Measurements from ENCODE around the gene TRAPPC3L.

TRAPPC3L gene

DNA sequence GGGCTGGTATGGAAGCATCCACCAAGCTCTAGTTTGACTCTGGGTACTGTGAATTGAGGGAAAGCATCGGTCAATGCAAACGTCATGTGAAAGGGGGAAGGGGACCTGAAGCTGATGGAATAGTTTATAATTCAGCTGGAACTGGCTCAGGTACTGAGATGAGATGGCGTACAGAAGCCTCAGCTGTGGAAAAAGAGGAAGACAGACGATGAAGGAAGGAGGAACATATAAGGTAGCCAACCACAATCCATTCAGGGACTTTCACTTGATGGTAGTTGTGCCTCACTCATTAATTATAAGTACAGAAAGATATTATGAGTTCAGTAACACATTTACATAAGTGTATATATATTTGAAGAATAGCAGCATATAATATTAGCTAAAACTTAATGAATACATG is 31.4 kb downstream of the TRAPPC3L start:
- TF ChIP-seq GATA3 (IDR thresholded peaks at IDR 0.05; ENCODE audit: low read depth, low read length): no peak
- no peak for TF ChIP-seq GATA2 (IDR thresholded peaks at IDR 0.05; ENCODE audit: low read depth, low read length)

DNA sequence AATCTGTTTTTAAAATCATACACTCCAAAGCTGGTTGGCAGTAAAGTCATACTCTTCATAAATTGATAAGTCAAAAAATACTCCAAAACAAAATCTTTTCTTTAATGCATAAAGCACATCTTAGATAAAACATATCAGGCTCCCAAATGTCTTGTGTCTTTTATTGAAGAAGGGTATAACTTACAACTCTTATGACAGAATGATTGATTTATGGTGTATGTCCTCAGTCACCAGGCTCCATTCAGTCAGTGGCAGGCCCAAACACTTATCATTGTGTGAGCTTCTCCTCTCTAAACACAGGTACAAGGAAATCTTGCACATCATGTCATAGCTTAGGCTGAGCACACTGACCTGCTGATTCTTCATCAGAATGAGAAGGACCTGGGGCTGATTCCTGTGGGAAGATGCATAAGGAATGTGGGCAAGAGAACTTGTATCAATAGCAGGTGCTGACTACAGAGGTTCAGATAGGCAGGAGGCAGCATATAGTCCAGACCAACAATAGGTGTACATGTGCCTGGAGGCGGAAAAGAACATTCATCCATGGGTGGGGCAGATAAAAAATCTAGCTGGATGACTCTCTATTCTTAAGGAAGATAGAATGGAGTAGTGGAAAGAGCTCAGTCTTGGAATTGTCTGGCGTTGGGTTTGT is 32.1 kb downstream of the TRAPPC3L start:
- TF ChIP-seq GATA3 (IDR thresholded peaks at IDR 0.05; ENCODE audit: low read depth, low read length): no peak
- TF ChIP-seq GATA2 (IDR thresholded peaks at IDR 0.05; ENCODE audit: low read depth, low read length): no peak

DNA sequence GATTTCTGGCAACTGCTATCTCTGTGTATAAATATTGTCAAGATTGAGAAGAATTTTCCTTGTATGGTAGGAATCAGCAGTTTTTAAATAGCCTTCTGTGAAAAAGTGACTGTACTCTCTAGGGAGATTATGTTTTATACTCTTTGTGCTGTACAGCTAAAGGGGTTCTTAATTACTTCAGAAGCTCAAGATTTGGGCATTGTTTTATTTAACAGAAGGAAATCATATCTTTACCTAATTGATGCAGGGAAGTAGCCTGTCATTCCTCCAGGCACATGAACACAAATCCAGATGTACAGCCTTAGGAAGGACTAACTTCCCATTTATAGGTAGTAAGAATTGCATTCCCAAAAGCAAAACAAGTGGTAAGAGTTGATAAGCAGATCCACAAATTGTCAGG is 32.8 kb downstream of the TRAPPC3L start:
- TF ChIP-seq GATA3 (IDR thresholded peaks at IDR 0.05; ENCODE audit: low read depth, low read length): no peak
- TF ChIP-seq GATA2 (IDR thresholded peaks at IDR 0.05; ENCODE audit: low read depth, low read length): no peak

DNA sequence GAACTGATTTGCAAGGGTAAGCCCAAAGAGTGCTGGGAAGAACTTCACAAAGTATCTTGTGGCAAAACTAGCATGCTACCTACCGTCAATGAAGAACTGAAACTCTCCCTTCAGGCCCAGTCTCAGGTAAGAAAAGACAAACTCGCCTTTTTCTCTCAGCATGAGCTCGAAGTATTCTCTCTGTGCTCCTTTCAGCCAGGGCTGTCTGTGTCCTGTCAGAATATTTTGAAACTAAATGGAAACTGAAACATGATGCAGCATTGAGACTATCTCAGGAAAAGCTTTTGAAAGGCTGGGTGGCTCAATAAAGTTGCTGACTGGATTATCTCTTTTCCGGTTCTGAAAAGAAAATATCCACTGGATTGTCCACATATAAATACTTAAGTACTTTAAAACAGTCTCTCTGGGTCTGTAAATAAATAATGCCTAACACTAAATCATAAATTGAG is 33.3 kb downstream of the TRAPPC3L start:
- no peak for TF ChIP-seq GATA3 (IDR thresholded peaks at IDR 0.05; ENCODE audit: low read depth, low read length)

DNA sequence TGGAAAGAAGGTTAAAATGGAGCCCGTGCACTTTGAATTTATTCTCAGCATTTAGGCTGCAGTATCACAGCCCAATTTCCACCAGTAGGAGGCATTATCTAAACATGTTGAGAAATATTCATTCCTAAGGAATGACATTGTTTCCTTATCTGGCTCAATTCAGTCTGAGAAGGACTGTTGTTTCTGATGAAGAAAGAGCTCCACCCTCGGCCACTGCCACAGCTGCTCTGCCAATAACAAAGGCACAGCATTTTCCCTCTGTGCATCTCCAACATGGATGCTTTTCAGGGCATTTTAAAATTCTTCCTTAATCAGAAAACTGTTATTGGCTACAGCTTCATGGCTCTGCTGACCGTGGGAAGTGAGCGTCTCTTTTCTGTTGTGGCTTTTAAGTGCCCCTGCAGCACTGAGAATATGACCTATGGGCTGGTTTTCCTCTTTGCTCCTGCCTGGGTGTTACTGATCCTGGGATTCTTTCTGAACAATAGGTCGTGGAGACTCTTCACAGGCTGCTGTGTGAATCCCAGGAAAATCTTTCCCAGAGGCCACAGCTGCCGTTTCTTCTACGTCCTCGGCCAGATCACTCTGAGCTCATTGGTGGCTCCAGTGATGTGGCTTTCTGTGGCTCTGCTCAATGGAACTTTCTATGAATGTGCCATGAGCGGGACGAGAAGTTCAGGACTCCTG is 33.9 kb downstream of the TRAPPC3L start, which contains the start of gene CALHM5:
TSS of gene CALHM5 (plus strand) at position 216 of the 687 bp plus-strand sequence. CDS start at position 274, 58 bp downstream.
- TF ChIP-seq GATA3 (IDR thresholded peaks at IDR 0.05; ENCODE audit: low read depth, low read length) (no peak), GATA2 (IDR thresholded peaks at IDR 0.05; ENCODE audit: low read depth, low read length) (no peak)

DNA sequence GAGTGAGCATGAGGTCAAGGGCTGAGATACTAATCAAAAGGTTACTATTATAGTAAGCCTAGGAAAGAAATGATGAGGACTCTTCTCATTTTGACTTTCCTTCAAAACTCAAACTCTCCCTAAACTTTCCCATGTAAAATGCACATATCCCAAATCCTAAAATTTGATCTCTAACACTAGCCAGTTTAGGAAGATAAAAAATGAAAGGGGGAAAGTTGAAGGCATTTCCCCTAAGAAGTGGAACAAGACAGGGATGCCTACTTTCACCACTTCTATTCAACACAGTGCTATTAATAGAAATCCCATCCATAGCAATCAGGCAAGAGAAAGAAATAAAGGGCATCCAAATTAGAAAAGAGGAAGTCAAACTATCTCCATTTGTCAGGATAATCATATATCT is 37.0 kb downstream of the TRAPPC3L start:
- TF ChIP-seq GATA2 (IDR thresholded peaks at IDR 0.05; ENCODE audit: low read depth, low read length) (no peak), GATA3 (IDR thresholded peaks at IDR 0.05; ENCODE audit: low read depth, low read length) (no peak)

DNA sequence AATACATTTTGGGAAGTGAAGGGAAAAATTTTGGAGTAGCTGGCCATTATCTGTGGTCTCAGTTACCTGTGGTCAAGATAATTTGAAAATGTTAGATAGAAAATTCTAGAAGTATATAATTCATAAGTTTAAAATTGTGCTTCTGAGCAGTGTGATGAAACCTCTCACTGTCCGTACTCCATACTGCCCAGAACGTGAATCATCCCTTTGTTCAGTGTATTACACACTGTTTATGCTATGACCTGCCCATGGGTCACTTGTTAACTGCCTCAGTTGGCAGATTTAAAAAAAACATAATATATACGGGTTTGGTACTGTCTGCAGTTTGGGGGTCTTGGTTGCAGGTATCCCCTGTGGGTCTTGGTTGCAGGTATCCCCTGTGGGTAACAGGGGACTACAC is 38.2 kb downstream of the TRAPPC3L start:
- TF ChIP-seq GATA2 (IDR thresholded peaks at IDR 0.05; ENCODE audit: low read depth, low read length) (no peak), GATA3 (IDR thresholded peaks at IDR 0.05; ENCODE audit: low read depth, low read length) (no peak)

DNA sequence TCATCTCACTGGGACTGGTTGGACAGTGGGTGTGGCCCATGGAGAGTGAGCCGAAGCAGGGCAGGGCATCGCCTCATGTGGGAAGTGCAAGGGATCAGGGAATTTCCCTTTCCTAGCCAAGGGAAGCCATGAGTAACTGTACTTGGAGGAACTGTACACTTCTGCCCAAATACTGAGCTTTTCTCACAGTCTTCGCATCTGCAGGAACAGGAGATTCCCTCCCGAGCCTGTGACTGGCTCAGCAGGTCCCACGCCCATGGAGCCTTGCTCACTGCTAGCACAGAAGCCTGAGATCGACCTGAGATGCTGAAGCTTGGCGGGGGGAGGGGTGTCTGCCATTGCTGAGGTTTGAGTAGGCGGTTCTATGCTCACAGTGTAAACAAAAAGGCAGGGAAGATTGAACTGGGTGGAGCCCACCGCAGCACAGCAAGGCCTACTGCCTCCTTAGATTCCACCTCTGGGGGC is 44.5 kb downstream of the TRAPPC3L start:
- TF ChIP-seq GATA3 (IDR thresholded peaks at IDR 0.05; ENCODE audit: low read depth, low read length): no peak
- no peak for TF ChIP-seq GATA2 (IDR thresholded peaks at IDR 0.05; ENCODE audit: low read depth, low read length)

DNA sequence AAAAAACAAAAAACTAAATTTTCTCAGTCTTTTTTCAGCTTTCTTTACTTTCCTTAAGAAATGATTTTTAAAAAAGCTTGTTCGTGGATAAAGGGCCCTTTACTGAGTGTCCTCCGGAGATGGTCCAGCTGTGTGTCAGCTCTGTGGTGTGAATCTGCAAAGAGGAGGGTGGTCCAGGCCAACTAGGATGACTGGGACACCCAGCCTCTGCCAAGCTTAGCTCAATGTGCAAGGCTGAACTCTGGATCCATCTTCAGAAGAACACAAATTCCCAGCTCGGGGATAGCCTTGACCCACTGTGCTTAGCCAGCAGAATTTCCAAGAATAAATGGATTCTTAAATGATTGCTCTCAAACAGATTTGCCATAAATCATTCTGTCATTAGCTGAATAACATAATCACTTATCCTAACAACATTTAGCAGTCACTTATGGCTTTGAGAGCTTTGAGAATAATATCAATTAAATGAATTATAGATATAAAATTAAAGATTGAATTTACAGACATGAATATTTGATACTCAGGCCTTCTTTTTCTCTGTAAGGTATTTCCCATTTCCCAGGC is 48.3 kb downstream of the TRAPPC3L start:
- TF ChIP-seq GATA2 (IDR thresholded peaks at IDR 0.05; ENCODE audit: low read depth, low read length): no peak

DNA sequence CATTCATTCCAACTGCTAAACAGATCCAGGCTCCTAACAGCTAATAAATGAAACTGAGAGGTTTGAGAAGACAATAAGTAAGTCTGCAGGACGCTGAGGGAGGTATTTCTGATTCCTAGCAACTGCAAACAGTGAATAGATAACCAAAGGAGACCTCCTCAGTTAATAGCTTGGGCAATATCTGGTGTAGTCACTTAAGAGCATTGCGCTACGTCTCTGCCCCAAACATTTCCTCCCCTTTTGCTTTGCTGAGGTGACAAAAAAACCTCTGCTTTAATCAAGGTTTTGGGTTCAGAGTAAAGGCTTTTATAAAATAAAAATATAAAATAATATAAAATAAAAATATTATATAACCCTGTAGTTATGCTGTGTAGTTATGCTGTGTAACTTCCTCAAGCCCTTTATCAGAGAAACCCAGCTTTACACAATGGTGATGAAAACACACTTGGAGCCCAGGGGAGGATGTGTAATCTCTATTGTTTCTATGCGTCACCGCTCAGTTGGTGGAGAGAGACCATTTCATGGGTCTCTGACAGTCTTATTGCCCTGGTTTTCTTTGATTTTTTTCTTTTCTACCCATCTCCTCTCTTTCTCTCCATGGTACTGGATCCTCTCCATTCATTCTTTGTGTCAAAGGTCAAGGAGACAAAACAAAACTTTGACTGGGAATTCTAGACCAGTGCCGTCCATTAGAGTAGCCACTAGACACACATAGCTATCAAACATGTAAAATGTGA is 53.0 kb downstream of the TRAPPC3L start:
- TF ChIP-seq GATA2 (IDR thresholded peaks at IDR 0.05; ENCODE audit: low read depth, low read length) (no peak), GATA3 (IDR thresholded peaks at IDR 0.05; ENCODE audit: low read depth, low read length) (no peak)

DNA sequence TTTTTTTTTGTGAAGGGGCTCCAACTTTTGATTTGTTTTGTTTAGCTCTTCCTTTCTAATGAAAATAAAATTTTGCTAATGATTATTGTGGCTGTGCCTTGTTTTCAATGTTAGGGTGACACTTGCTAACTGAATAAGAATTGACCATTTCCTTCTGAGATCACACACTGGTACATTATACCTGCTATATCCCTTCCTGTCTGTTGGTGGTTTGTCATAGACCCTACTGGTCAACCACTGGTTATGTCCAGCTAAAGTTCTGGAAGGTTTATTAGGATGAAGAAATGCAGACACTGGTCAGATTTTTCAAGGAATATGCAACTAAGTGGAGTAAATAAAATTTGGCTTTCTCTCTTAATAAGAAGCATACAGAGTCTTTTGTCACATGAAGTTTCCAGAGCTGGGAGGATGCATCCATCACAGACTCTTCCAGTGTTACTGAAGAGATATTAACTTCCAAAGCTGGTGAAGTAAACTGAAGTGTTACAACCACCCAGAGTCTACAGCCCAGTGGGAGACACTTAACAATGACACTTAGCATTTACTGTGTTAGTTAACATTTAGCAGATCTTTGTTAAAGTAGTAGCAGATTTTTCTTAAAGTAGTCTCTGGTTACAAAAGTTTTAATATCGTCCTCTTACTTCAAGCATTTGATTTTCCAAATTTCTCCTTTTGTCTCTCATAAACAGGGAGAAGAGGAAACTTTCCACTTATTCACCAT is 53.7 kb downstream of the TRAPPC3L start:
- TF ChIP-seq GATA3 (IDR thresholded peaks at IDR 0.05; ENCODE audit: low read depth, low read length) (no peak), GATA2 (IDR thresholded peaks at IDR 0.05; ENCODE audit: low read depth, low read length) (no peak)

DNA sequence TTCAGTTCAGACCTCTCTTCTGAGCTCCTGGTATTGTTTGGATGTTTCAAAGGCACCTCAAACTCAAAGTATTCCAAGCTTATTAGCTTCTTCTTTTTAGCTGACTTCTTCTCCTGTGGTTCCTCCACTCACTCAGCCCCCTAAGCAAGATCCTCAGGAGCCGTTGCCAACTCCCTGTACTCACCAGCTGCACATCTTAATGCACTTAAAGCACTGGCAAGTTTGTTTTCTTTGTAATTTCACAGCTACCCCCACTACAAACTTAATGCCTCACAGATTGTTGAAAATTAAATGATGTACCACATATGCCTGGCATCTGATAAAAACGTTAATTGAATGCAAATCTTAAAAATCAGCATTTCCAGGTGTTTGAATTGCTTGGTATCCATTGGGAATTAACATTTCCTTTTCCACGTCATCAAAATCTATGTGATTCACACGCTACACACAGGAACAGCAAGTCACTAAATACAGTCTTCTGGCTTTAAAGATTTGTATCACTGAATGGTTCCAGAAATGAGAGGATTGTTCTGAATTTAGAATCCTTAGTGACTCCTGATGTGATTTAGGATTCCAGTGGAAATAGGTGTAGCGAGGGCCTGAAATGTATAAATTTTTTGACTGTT is 59.8 kb downstream of the TRAPPC3L start:
- TF ChIP-seq GATA2 (IDR thresholded peaks at IDR 0.05; ENCODE audit: low read depth, low read length) (no peak), GATA3 (IDR thresholded peaks at IDR 0.05; ENCODE audit: low read depth, low read length) (no peak)

DNA sequence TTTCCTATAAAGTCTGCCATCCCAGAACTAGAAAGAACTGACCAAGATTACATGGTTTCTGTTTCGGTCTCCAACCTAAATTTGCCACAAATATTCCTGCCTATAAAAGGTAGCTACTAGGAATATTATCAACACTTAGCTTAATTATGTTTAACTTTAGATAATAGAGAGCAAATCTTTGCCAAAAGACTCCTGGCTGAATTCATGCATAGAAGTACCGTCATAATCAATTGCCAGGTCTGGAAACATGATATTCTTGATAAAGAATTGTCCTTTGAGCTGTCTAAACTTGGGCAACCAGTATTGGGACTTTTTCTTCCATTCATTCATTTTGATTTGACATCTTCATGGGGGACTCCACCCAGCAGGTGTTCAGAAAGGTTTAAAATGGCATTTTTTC is 61.9 kb downstream of the TRAPPC3L start:
- TF ChIP-seq GATA3 (IDR thresholded peaks at IDR 0.05; ENCODE audit: low read depth, low read length): no peak
- TF ChIP-seq GATA2 (IDR thresholded peaks at IDR 0.05; ENCODE audit: low read depth, low read length): no peak

All from SH-SY5Y (cell line).